Gastrocnemius medialis (tissue), 4 donors: ENCODE measurements around the gene MT1B. TPM values are rescaled to one million over a fixed set of nuclear protein-coding genes. Genes with fewer than 3 reads are reported as not detected.

Experiments
- ATAC-seq, 2 donors: fragments of 150-250 bp; one replicate each; pipeline ENCODE4 v1.9.1; 2016
- DNase-seq, 2 donors: peaks; one replicate each; pipeline ENCODE4 v3.0.0-alpha.2; 2019
- H3K27ac ChIP-seq, 4 donors: fragments of 200-600 bp; sonication (generic); 1 replicate in 1 of 4; 2 replicates in 3 of 4; pipeline ENCODE4 v1.5.1; 2016 to 2018; ENCODE audit warnings: mild to moderate bottlenecking in 2 of 4, moderate library complexity in 1 of 4
- H3K27me3 ChIP-seq, 3 donors: fragments of 200-600 bp; sonication (generic) in 2 of 3; 1 replicate in 1 of 3; 2 replicates in 2 of 3; pipeline versions ENCODE4 v1.5.1 to v1.6.0; 2016 to 2019; ENCODE audit warnings: mild to moderate bottlenecking in 1 of 3, moderate library complexity in 1 of 3
- H3K36me3 ChIP-seq, 2 donors: fragments of 200-600 bp; sonication (generic) in 1 of 2; one replicate each; pipeline ENCODE4 v1.5.1; 2017 to 2018
- H3K4me1 ChIP-seq, 2 donors: fragments of 200-600 bp; sonication (generic) in 1 of 2; one replicate each; pipeline ENCODE4 v1.5.1; 2016 to 2017; ENCODE audit warnings: mild to moderate bottlenecking in 2 of 2
- H3K4me3 ChIP-seq, 4 donors: fragments of 200-600 bp; sonication (generic) in 3 of 4; 1 replicate in 1 of 4; 2 replicates in 3 of 4; pipeline ENCODE4 v1.5.1; 2016 to 2019; ENCODE audit warnings: mild to moderate bottlenecking in 2 of 4
- H3K9me3 ChIP-seq, 3 donors: fragments of 200-600 bp; sonication (generic) in 2 of 3; 1 replicate in 1 of 3; 2 replicates in 2 of 3; pipeline ENCODE4 v1.5.1; 2016 to 2019
- POLR2A ChIP-seq, 2 donors: fragments of 450-650 bp; IDR thresholded peaks; one replicate each; pipeline ENCODE4 v1.6.1; 2017; ENCODE audit warnings: antibody characterized with exemption in 2 of 2, mild to moderate bottlenecking in 2 of 2, moderate library complexity in 2 of 2
- in situ Hi-C, 4 donors: fragments of 200-750 bp; cut with MboI; loops; one replicate each; pipeline versions ENCODE4 v1.15.0 to v1.8.0; 2017; ENCODE audit warnings: low sequenced_read_pairs in 4 of 4
- intact Hi-C: fragments of 100-400 bp; cut with DNase I; formaldehyde crosslinking; loops from one replicate; pipeline ENCODE4 v1.15.1; 2023; ENCODE audit warnings: low total_unique reads
- total RNA-seq, 4 donors: library from RNA; depleted of rRNA; stranded (reverse); fragments of >200 nt; gene quantifications; one replicate each; pipeline versions ENCODE4 v1.1.0 to v1.2.3, GENCODE V29; 2016
- TF ChIP-seq, protein P1 (sequence below), 5 experiments: fragments of 450-650 bp in 3 of 5; fragments of 200-600 bp in 2 of 5; sonication (generic) in 2 of 5; IDR thresholded peaks in 4 of 5; conservative IDR thresholded peaks in 1 of 5; 1 replicate in 4 of 5; 2 replicates in 1 of 5; pipeline ENCODE4 v1.5.1; 2016 to 2019; ENCODE audit warnings: antibody characterized with exemption in 5 of 5, mild to moderate bottlenecking in 3 of 5, moderate library complexity in 3 of 5

Gene MT1B
- total RNA-seq, 4 donors from 2014 or later: not detected

DNA sequence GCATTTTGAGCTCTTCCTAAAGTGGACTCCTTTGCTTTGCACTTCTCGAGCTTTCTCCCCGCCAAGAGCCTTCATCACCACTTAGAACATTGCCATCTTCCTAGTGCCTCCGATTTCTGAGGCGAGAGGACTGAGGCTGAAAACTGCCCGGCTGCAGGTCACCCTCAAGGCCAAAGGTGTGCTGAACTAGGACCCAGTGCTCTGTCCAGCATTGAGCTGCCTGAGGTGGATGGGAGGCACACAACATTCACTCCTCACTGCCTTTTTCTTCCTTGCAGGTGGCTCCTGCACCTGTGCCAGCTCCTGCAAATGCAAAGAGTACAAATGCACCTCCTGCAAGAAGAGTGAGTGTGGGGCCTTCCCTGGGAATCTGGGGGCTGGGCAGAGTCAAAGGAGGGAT is 7.9 kb upstream of the MT1B start:
- Histone ChIP-seq H3K27me3 (peaks cover 2 to 10% (median 8%) of the 10 kb centered on the region in 3 donors), H3K27ac (peak overlapping the region in 1 of 4 donors; percentile 32), H3K36me3 (no peaks in the 10 kb centered on the region), H3K4me3 (peak overlapping the region; percentile 29 to 43 (median 38)), H3K4me1 (peaks cover 1 to 16% of the 10 kb centered on the region in 2 donors), H3K9me3 (no peaks in the 10 kb centered on the region)
- in situ Hi-C loops: no loop called here
- no peak for ATAC-seq
- intact Hi-C loops: loop anchor here (2.0 kb wide), 1 partner anchor 37 kb away; no protein-coding TSS in a partner anchor
- TF ChIP-seq, protein P1, sequence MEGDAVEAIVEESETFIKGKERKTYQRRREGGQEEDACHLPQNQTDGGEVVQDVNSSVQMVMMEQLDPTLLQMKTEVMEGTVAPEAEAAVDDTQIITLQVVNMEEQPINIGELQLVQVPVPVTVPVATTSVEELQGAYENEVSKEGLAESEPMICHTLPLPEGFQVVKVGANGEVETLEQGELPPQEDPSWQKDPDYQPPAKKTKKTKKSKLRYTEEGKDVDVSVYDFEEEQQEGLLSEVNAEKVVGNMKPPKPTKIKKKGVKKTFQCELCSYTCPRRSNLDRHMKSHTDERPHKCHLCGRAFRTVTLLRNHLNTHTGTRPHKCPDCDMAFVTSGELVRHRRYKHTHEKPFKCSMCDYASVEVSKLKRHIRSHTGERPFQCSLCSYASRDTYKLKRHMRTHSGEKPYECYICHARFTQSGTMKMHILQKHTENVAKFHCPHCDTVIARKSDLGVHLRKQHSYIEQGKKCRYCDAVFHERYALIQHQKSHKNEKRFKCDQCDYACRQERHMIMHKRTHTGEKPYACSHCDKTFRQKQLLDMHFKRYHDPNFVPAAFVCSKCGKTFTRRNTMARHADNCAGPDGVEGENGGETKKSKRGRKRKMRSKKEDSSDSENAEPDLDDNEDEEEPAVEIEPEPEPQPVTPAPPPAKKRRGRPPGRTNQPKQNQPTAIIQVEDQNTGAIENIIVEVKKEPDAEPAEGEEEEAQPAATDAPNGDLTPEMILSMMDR (IDR thresholded peaks at IDR 0.05 in 4 of 5, conservative IDR thresholded peaks at IDR 0.05 in 1 of 5): no peak
- no peak for TF ChIP-seq POLR2A (IDR thresholded peaks at IDR 0.05)
- DNase-seq: no peak

DNA sequence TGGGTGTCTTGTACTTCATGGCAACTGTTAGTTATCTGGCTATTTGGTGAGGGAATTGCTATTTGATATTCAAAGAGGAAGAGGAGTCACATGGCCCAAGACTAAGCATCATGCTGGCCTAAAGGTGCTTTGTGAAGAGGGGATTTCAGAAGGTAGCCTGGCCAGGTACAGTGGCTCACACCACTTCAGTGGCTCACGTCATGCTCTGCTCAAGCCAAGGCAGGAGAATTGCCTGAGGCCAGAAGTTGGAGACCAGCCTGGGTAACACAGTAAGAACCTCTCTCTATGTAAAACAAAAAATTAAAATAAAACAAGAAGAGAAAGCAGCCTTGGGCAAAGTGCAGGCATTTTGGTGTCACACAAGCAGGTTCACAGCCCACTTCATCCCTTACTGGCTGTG is 6.4 kb upstream of the MT1B start:
- no peaks in the 10 kb centered on the region for H3K9me3 ChIP-seq
- no peaks in the 10 kb centered on the region for H3K36me3 ChIP-seq
- no peak overlapping the region for H3K4me3 ChIP-seq
- no peak for ATAC-seq
- H3K27ac ChIP-seq: no peak overlapping the region
- H3K27me3 ChIP-seq: peaks cover 2 to 8% (median 7%) of the 10 kb centered on the region in 3 donors
- intact Hi-C loops (no loop called here), in situ Hi-C loops (no loop called here)
- peaks cover 0 to 12% of the 10 kb centered on the region in 2 donors for H3K4me1 ChIP-seq
- TF ChIP-seq, protein P1 (IDR thresholded peaks at IDR 0.05 in 4 of 5, conservative IDR thresholded peaks at IDR 0.05 in 1 of 5): no peak
- no peak for TF ChIP-seq POLR2A (IDR thresholded peaks at IDR 0.05)
- no peak for DNase-seq

DNA sequence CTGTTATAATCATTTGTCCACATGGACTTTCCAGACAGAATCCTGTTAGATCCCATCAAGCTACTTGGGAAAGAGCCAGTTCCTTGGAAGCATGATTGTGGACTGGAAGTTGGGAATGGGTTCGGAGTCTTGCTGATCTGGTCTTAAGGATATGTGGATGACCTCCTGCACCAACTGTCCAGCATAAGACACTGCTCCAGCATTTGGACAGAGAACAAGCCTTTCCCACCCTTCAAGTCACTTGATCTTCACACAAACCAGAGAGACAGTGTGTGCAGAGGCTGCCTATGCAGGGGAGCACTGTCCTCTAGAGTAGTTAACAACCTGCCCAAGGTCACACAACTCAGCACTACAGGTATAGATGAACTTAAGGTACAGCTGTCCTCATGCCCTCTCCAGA is 5.8 kb upstream of the MT1B start:
- Histone ChIP-seq H3K9me3 (no peaks in the 10 kb centered on the region), H3K27ac (no peak overlapping the region), H3K4me3 (no peak overlapping the region), H3K36me3 (no peaks in the 10 kb centered on the region), H3K27me3 (peaks cover 2 to 8% (median 7%) of the 10 kb centered on the region in 3 donors), H3K4me1 (peaks cover 0 to 12% of the 10 kb centered on the region in 2 donors)
- intact Hi-C loops (no loop called here), in situ Hi-C loops (no loop called here)
- no peak for DNase-seq
- TF ChIP-seq, protein P1 (IDR thresholded peaks at IDR 0.05 in 4 of 5, conservative IDR thresholded peaks at IDR 0.05 in 1 of 5): no peak
- no peak for TF ChIP-seq POLR2A (IDR thresholded peaks at IDR 0.05)
- ATAC-seq: no peak

DNA sequence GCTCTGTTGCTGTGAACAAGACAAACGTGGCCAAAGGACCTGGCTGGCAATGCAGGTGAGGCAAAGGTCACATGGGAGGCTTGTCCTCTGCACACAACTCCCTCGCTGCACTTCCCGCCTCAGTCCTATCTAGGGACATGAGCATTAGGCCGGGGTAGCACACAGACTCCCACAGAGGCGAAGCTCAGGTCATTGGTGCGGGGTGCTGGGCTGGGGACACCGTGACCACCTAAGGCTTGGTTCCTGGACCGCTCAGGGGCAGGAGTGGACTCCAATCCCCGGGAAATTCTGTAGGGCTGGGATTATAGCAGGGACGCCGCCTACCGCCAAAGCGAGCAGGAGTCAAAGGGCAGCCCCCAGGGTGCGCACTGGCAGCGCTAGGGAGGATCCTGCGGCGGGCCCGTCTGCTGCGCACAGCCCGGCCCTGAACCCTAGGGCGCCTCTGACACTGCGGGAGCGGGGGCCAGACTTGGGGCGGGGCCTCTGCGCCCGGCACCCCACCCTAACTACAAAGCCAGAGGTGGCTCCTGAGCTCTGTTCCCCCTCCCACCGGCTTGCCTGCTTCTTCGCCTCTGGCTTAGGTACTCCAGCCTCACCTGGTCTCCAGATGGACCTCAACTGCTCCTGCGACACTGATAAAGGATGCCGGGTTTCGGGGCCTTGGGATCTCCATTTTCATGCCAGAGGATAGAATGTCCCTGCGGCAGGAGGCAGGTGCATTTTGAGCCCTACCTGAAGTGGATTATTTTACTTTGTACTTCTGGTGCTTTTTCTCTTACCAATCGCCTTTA is 3.9 kb upstream of the MT1B start:
- Histone ChIP-seq H3K4me3 (no peak overlapping the region), H3K27me3 (peaks cover 2 to 8% (median 7%) of the 10 kb centered on the region in 3 donors), H3K27ac (no peak overlapping the region), H3K4me1 (peaks cover 0 to 12% of the 10 kb centered on the region in 2 donors), H3K36me3 (no peaks in the 10 kb centered on the region), H3K9me3 (no peaks in the 10 kb centered on the region)
- ATAC-seq (no peak), DNase-seq (no peak)
- in situ Hi-C loops: no loop called here
- intact Hi-C loops: no loop called here
- TF ChIP-seq, protein P1 (IDR thresholded peaks at IDR 0.05 in 4 of 5, conservative IDR thresholded peaks at IDR 0.05 in 1 of 5): no peak
- TF ChIP-seq POLR2A (IDR thresholded peaks at IDR 0.05): no peak
